AG04450 (cell line): ENCODE results near the gene EZH2. TPM values are rescaled to one million over a fixed set of nuclear protein-coding genes. Genes with fewer than 3 reads are reported as not detected.

Experiments
- CTCF ChIA-PET: fragments of 300-600, 350-600 bp; formaldehyde crosslinking; extraction: SDS; loops from one replicate; lab custom pipeline; 2022; ENCODE audit warnings: antibody characterized with exemption, inconsistent platforms; lab: Charles Lee
- POLR2A ChIA-PET: fragments of 350-600 bp; formaldehyde crosslinking; extraction: SDS; loops from one replicate; lab custom pipeline; 2021; ENCODE audit warnings: antibody characterized with exemption, inconsistent platforms; lab: Yijun Ruan, JAX
- DNase-seq: peaks from one replicate; pipeline ENCODE4 v3.0.0-alpha.2; 2011; ENCODE audit warnings: low read depth, low spot score
- H3K27ac ChIP-seq: one replicate; pipeline ENCODE4 v1.5.1; 2012; ENCODE audit warnings: low read depth, low read length, control low read depth
- H3K27me3 ChIP-seq: one replicate; pipeline ENCODE4 v1.6.0; 2012; ENCODE audit warnings: low read length; ENCODE audit not compliant: control insufficient read depth, insufficient read depth
- H3K4me3 ChIP-seq: 2 replicates; pipeline ENCODE4 v1.5.1; 2011; ENCODE audit warnings: mild to moderate bottlenecking, low read depth, low read length, control low read depth
- H3K9me3 ChIP-seq: 2 replicates; pipeline ENCODE4 v1.5.1; 2012; ENCODE audit warnings: low read length; ENCODE audit not compliant: control insufficient read depth, insufficient read depth
- polyA plus RNA-seq: library from polyadenylated mRNA; depleted of rRNA; stranded (reverse); fragments of >200 nt; gene quantifications from 2 replicates; pipeline ENCODE4 v1.2.3, GENCODE V29; 2011
- TF ChIP-seq, protein P1 (sequence below): IDR thresholded peaks from 2 replicates; pipeline ENCODE4 v1.5.1; 2011; ENCODE audit warnings: low read depth, low read length, control low read depth, inconsistent platforms

Gene EZH2
- polyA plus RNA-seq, 1 experiment = 17.0 TPM

GRCh38 chr7:148865283-148865682, 18.8 kb downstream of the EZH2 start:
- no peak for DNase-seq
- Histone ChIP-seq H3K27ac (no peak overlapping the region), H3K9me3 (no peaks in the 10 kb centered on the region; the same call in none of the 2 replicates), H3K4me3 (no peak overlapping the region), H3K27me3 (no peaks in the 10 kb centered on the region)
- POLR2A ChIA-PET = interaction anchor here (0.7 kb wide), 1 partner anchor 875 kb away, joined by 3 read pairs; no protein-coding TSS in a partner anchor
- TF ChIP-seq, protein P1, sequence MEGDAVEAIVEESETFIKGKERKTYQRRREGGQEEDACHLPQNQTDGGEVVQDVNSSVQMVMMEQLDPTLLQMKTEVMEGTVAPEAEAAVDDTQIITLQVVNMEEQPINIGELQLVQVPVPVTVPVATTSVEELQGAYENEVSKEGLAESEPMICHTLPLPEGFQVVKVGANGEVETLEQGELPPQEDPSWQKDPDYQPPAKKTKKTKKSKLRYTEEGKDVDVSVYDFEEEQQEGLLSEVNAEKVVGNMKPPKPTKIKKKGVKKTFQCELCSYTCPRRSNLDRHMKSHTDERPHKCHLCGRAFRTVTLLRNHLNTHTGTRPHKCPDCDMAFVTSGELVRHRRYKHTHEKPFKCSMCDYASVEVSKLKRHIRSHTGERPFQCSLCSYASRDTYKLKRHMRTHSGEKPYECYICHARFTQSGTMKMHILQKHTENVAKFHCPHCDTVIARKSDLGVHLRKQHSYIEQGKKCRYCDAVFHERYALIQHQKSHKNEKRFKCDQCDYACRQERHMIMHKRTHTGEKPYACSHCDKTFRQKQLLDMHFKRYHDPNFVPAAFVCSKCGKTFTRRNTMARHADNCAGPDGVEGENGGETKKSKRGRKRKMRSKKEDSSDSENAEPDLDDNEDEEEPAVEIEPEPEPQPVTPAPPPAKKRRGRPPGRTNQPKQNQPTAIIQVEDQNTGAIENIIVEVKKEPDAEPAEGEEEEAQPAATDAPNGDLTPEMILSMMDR = no peak
- CTCF ChIA-PET = interaction anchor here (1.2 kb wide), 1 partner anchor 9 kb away, joined by 7 read pairs; no protein-coding TSS in a partner anchor

- Histone ChIP-seq H3K4me3 (no peak overlapping the region), H3K27me3 (no peaks in the 10 kb centered on the region), H3K9me3 (no peaks in the 10 kb centered on the region; the same call in none of the 2 replicates), H3K27ac (no peak overlapping the region)
- DNase-seq = no peak
- CTCF ChIA-PET = interaction anchor here (1.0 kb wide), 1 partner anchor 8 kb away, joined by 3 read pairs; no protein-coding TSS in a partner anchor
- POLR2A ChIA-PET = no interaction called here
- TF ChIP-seq, protein P1 = no peak
Observed at GRCh38 chr7:148863324-148863723, 20.8 kb downstream of the EZH2 start.

GRCh38 chr7:148862481-148862880, 21.6 kb downstream of the EZH2 start:
- no peak for DNase-seq
- no peak overlapping the region for H3K27ac ChIP-seq
- H3K27me3 ChIP-seq = no peaks in the 10 kb centered on the region
- ChIA-PET POLR2A (no interaction called here), CTCF (interaction anchor here (1.2 kb wide), 1 partner anchor 10 kb away, joined by 3 read pairs; no protein-coding TSS in a partner anchor)
- H3K9me3 ChIP-seq = no peaks in the 10 kb centered on the region; the same call in 1 of the 2 replicates
- H3K4me3 ChIP-seq = no peak overlapping the region
- TF ChIP-seq, protein P1 = no peak

- Histone ChIP-seq H3K27ac (no peak overlapping the region), H3K9me3 (no peaks in the 10 kb centered on the region), H3K27me3 (no peaks in the 10 kb centered on the region), H3K4me3 (no peak overlapping the region)
- DNase-seq = no peak
- CTCF ChIA-PET = interaction anchor here (0.5 to 0.8 kb wide), 2 partner anchors 10 to 549 kb away, joined by 3 to 4 read pairs; no protein-coding TSS in a partner anchor
- TF ChIP-seq, protein P1 = no peak
- POLR2A ChIA-PET = no interaction called here
Observed at GRCh38 chr7:148858489-148858888, 25.6 kb downstream of the EZH2 start.

DNA sequence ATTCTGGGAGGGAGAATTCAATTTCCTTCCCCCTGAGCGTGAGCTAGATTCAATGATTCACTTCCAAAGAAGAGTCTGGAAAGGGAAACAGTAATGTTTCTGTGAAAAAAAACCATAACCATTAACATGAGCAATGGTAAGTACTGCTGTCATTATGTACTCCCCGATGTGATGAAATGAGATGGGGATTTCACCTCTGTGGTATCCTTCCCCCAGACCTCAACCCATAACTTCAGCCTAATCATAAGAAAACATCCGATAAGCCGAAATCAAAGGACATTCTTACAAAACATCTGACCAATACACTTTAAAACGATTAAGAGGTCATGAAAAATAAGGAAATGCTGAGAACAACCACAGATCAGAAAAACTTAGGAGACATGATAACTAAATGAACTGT, 27.2 kb downstream of the EZH2 start:
- TF ChIP-seq, protein P1 = no peak
- DNase-seq = no peak
- no peak overlapping the region for H3K27ac ChIP-seq
- no peak overlapping the region for H3K4me3 ChIP-seq
- POLR2A ChIA-PET = no interaction called here
- CTCF ChIA-PET = interaction anchor here (0.6 to 3.1 kb wide), 11 partner anchors 8 to 283 kb away, joined by 3 to 25 read pairs (median 6); no protein-coding TSS in a partner anchor
- no peaks in the 10 kb centered on the region for H3K9me3 ChIP-seq
- no peaks in the 10 kb centered on the region for H3K27me3 ChIP-seq
